SHP77 treated with DMSO at 0.1 percent for 48 hours (cell line): Measurements from ENCODE around the gene TBC1D4.

Experiments
- DNase-seq: peaks from one replicate; lab custom pipeline; 2025; lab: John Stamatoyannopoulos, UW

The TBC1D4 gene

GRCh38 chr13:75489502-75490263, 7.7 kb upstream of the TBC1D4 start:
- DNase-seq, result no peak

- no peak for DNase-seq
These were observed 4.4 kb upstream of the TBC1D4 start for GRCh38 chr13:75486146-75487062.

- DNase-seq, result no peak
These were observed 3.5 kb upstream of the TBC1D4 start for GRCh38 chr13:75485286-75486062.

GRCh38 chr13:75482820-75483079, 781 bp upstream of the TBC1D4 start:
- no peak for DNase-seq

GRCh38 chr13:75481176-75482069, 546 bp downstream of the TBC1D4 start:
- no peak for DNase-seq

GRCh38 chr13:75480671-75481175, 1.2 kb downstream of the TBC1D4 start:
- no peak for DNase-seq

- DNase-seq, result no peak
These were observed 2.7 kb downstream of the TBC1D4 start for GRCh38 chr13:75479102-75479740.

- no peak for DNase-seq
These were observed 3.3 kb downstream of the TBC1D4 start for GRCh38 chr13:75478659-75479058.

GRCh38 chr13:75474956-75475355, 7.0 kb downstream of the TBC1D4 start:
- no peak for DNase-seq

GRCh38 chr13:75473468-75473867, 8.5 kb downstream of the TBC1D4 start:
- DNase-seq, result no peak

- no peak for DNase-seq
These were observed 11.3 kb downstream of the TBC1D4 start for GRCh38 chr13:75470676-75471075.

- no peak for DNase-seq
These were observed 12.9 kb downstream of the TBC1D4 start for GRCh38 chr13:75469047-75469446.

- DNase-seq, result no peak
These were observed 13.4 kb downstream of the TBC1D4 start for GRCh38 chr13:75468602-75469001.

GRCh38 chr13:75468098-75468497, 13.9 kb downstream of the TBC1D4 start:
- no peak for DNase-seq

- DNase-seq, result no peak
These were observed 14.8 kb downstream of the TBC1D4 start for GRCh38 chr13:75467040-75467728.

- DNase-seq, result no peak
These were observed 16.7 kb downstream of the TBC1D4 start for GRCh38 chr13:75465236-75465635.

GRCh38 chr13:75461314-75461713, 20.7 kb downstream of the TBC1D4 start:
- DNase-seq, result no peak

- DNase-seq, result no peak
These were observed 21.3 kb downstream of the TBC1D4 start for GRCh38 chr13:75460644-75461043.

- peak; percentile 68 for DNase-seq
These were observed 23.1 kb downstream of the TBC1D4 start for GRCh38 chr13:75458696-75459422.

GRCh38 chr13:75455962-75456361, 26.0 kb downstream of the TBC1D4 start:
- DNase-seq, result peak; percentile 54
